Neural cell (in vitro differentiated cells): ENCODE measurements around the gene SLMAP. TPM values are rescaled to one million over a fixed set of nuclear protein-coding genes. Genes with fewer than 3 reads are reported as not detected.

ENCODE experiments used
- H2AFZ ChIP-seq: fragments of 200-600, 300-800 bp; sonication (generic), shearing (Covaris generic); 2 replicates; pipeline ENCODE4 v1.6.0; 2014; ENCODE audit warnings: low read depth, mild to moderate bottlenecking, antibody characterized with exemption, low read length, moderate library complexity
- H3F3A ChIP-seq: fragments of 200-600 bp; shearing (Covaris generic); 2 replicates; pipeline ENCODE4 v1.6.1; 2016; ENCODE audit warnings: mild to moderate bottlenecking, moderate library complexity, mixed read lengths, antibody characterized with exemption, low read length; ENCODE audit not compliant: insufficient read depth, poor library complexity, severe bottlenecking
- H3K27ac ChIP-seq: fragments of 200-600, 300-800 bp; sonication (generic), shearing (Covaris generic); 2 replicates; pipeline ENCODE4 v1.5.1; 2014; ENCODE audit warnings: mild to moderate bottlenecking, low read length, moderate library complexity
- H3K27me3 ChIP-seq: fragments of 300-800, 200-600 bp; sonication (generic), shearing (Covaris generic); 2 replicates; pipeline ENCODE4 v1.6.0; 2014; ENCODE audit warnings: mild to moderate bottlenecking, low read depth, low read length, moderate library complexity; ENCODE audit not compliant: insufficient read depth
- H3K36me3 ChIP-seq: fragments of 300-800, 200-600 bp; sonication (generic), shearing (Covaris generic); 2 replicates; pipeline ENCODE4 v1.5.1; 2014; ENCODE audit warnings: mild to moderate bottlenecking, antibody characterized with exemption, low read length, moderate library complexity; ENCODE audit not compliant: insufficient read depth
- H3K4me2 ChIP-seq: fragments of 300-800, 200-600 bp; sonication (generic), shearing (Covaris generic); 2 replicates; pipeline ENCODE4 v1.6.0; 2014; ENCODE audit warnings: mild to moderate bottlenecking, low read length
- H3K4me3 ChIP-seq: fragments of 300-800, 200-600 bp; sonication (generic), shearing (Covaris generic); 2 replicates; pipeline ENCODE4 v1.5.1; 2014; ENCODE audit warnings: mild to moderate bottlenecking, low read length, moderate library complexity
- H3K79me2 ChIP-seq: fragments of 200-600 bp; shearing (Covaris generic); replicated peaks from 2 replicates; pipeline ENCODE4 v1.6.0; 2014; ENCODE audit warnings: mild to moderate bottlenecking, low read length, moderate library complexity; ENCODE audit not compliant: insufficient read depth
- H3K9ac ChIP-seq: fragments of 300-800, 200-600 bp; sonication (generic), shearing (Covaris generic); 2 replicates; pipeline ENCODE4 v1.6.1; 2016; ENCODE audit warnings: mild to moderate bottlenecking, low read length, mixed read lengths
- H3K9me2 ChIP-seq: fragments of 200-600 bp; shearing (Covaris generic); 2 replicates; pipeline ENCODE4 v1.6.1; 2016; ENCODE audit warnings: mild to moderate bottlenecking, low read length, mixed read lengths; ENCODE audit not compliant: insufficient read depth
- H3K9me3 ChIP-seq: fragments of 200-600, 300-800 bp; sonication (generic), shearing (Covaris generic); 2 replicates; pipeline ENCODE4 v1.6.1; 2016; ENCODE audit warnings: mild to moderate bottlenecking, mixed run types, low read length, moderate library complexity, mixed read lengths
- H4K20me1 ChIP-seq: fragments of 200-600 bp; shearing (Covaris generic); 2 replicates; pipeline ENCODE4 v1.6.1; 2016; ENCODE audit warnings: mild to moderate bottlenecking, mixed run types; ENCODE audit not compliant: insufficient read depth
- EP300 ChIP-seq: fragments of 450-650 bp; conservative IDR thresholded peaks from 2 replicates; pipeline ENCODE4 v1.6.1; 2014; ENCODE audit warnings: antibody characterized with exemption, mild to moderate bottlenecking, moderate library complexity; ENCODE audit not compliant: poor library complexity, severe bottlenecking
- EZH2 ChIP-seq: fragments of 200-600, 300-800 bp; shearing (Covaris generic), sonication (generic); IDR thresholded peaks from 2 replicates; pipeline ENCODE4 v1.6.1; 2014; ENCODE audit warnings: antibody characterized with exemption, low read length, borderline replicate concordance, mild to moderate bottlenecking; ENCODE audit not compliant: insufficient read depth, poor library complexity, severe bottlenecking
- MXI1 ChIP-seq: fragments of 450-650 bp; conservative IDR thresholded peaks from 2 replicates; pipeline ENCODE4 v1.6.1; 2014; ENCODE audit warnings: antibody characterized with exemption, mild to moderate bottlenecking; ENCODE audit not compliant: poor library complexity, severe bottlenecking
- POLR2AphosphoS5 ChIP-seq: IDR thresholded peaks from 2 replicates; pipeline ENCODE4 v1.6.1; 2012
- RAD21 ChIP-seq: fragments of 450-650 bp; conservative IDR thresholded peaks from 2 replicates; pipeline ENCODE4 v1.6.1; 2014; ENCODE audit warnings: antibody characterized with exemption, mild to moderate bottlenecking, moderate library complexity
- SMC3 ChIP-seq: fragments of 450-650 bp; conservative IDR thresholded peaks from 2 replicates; pipeline ENCODE4 v1.6.1; 2014; ENCODE audit warnings: antibody characterized with exemption, mild to moderate bottlenecking, moderate library complexity; ENCODE audit not compliant: poor library complexity
- TAF1 ChIP-seq: IDR thresholded peaks from 2 replicates; pipeline ENCODE4 v1.6.1; 2012; ENCODE audit warnings: low read depth
- polyA plus RNA-seq: library from polyadenylated mRNA; depleted of rRNA; stranded (reverse); fragments of >200 nt; gene quantifications from 2 replicates; pipeline ENCODE4 v1.2.3, GENCODE V29; 2014
- TF ChIP-seq, protein P1 (sequence below): fragments of 450-650 bp; IDR thresholded peaks from 2 replicates; pipeline ENCODE4 v1.5.1; 2014; ENCODE audit warnings: antibody characterized with exemption, mild to moderate bottlenecking, moderate library complexity; ENCODE audit not compliant: poor library complexity, severe bottlenecking
- TF ChIP-seq, protein P2 (sequence below): IDR thresholded peaks from 2 replicates; pipeline ENCODE4 v1.6.1; 2012; ENCODE audit warnings: borderline replicate concordance

SLMAP gene
- polyA plus RNA-seq, 1 donor from 2014 or later: 42.1 TPM

DNA sequence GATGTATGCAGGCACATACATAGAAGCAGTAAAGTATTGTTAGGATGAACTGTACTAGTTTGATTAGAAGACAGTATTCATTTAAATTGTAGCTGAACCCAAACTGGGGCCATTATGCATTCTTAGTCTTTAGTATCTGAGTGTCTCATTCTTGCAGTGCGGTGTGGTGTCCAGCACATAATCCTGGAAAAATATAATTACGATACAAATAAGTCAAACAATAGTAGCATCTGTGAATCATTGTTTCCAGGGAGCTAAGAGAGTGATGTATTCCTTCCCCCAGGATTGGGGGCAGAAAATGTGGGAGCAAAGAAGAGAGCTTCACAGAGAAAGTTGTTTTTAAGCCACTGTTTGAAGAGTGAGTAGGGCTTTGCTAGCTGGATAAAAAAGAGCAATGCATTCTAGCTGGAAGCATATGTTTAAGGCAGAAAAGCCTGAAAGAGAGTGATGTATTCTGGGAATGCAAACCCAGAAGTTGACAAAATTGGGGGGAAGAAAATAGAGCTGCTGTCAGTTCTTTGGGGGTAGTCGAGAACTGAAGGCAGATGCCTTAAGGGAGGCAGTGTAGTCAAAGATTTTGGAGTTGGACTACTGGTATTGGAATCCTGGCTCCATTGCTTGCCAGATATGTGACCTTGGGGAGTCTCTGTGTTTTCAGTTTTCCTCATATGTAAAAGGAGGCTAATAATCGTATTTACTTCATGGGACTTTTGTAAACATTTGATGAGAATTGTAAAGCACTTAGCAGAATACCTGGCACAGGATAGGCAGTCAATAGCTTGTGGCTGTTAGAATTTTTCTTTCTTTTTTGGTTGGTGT lies 14.1 kb downstream of the SLMAP start:
- H3K79me2 ChIP-seq: peaks cover 12% of the 10 kb centered on the region
- H3K27ac ChIP-seq: no peak overlapping the region
- TF ChIP-seq EZH2 (no peak), POLR2AphosphoS5 (no peak)
- no peaks in the 10 kb centered on the region for H3K9me3 ChIP-seq
- no peaks in the 10 kb centered on the region for H3K9me2 ChIP-seq
- H3K36me3 ChIP-seq: no peaks in the 10 kb centered on the region
- H3K27me3 ChIP-seq: no peaks in the 10 kb centered on the region
- no peak overlapping the region for H3K4me3 ChIP-seq
- H3F3A ChIP-seq: no peaks in the 10 kb centered on the region
- no peak overlapping the region for H3K9ac ChIP-seq
- no peak overlapping the region for H3K4me2 ChIP-seq
- H2AFZ ChIP-seq: no peak overlapping the region
- H4K20me1 ChIP-seq: no peaks in the 10 kb centered on the region

DNA sequence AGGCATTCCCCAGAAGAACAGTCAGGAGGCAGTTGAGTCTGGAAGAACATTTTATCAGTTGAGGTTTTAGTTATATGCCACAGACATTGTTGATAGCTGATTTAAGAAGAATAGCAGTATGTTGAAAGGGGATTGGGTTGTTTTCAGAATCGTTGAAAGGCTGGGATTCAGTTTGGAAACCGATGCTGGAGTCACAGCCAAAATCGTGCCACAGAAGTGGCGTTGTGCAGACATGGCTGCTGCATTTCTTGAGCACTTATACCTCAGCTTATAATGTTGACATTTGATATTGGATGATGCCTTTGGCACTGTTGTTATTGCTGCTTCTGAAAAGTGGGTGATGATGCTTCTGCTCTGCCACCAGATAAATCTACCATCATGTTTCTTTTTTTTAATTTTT lies 16.1 kb downstream of the SLMAP start:
- Histone ChIP-seq H3K9ac (no peak overlapping the region), H3K36me3 (no peaks in the 10 kb centered on the region), H3F3A (no peaks in the 10 kb centered on the region), H3K4me2 (no peak overlapping the region), H2AFZ (no peak overlapping the region), H3K79me2 (peaks cover 11% of the 10 kb centered on the region), H3K9me2 (no peaks in the 10 kb centered on the region), H3K9me3 (no peaks in the 10 kb centered on the region), H4K20me1 (no peaks in the 10 kb centered on the region), H3K27me3 (no peaks in the 10 kb centered on the region), H3K27ac (no peak overlapping the region), H3K4me3 (no peak overlapping the region)
- TF ChIP-seq, protein P1, sequence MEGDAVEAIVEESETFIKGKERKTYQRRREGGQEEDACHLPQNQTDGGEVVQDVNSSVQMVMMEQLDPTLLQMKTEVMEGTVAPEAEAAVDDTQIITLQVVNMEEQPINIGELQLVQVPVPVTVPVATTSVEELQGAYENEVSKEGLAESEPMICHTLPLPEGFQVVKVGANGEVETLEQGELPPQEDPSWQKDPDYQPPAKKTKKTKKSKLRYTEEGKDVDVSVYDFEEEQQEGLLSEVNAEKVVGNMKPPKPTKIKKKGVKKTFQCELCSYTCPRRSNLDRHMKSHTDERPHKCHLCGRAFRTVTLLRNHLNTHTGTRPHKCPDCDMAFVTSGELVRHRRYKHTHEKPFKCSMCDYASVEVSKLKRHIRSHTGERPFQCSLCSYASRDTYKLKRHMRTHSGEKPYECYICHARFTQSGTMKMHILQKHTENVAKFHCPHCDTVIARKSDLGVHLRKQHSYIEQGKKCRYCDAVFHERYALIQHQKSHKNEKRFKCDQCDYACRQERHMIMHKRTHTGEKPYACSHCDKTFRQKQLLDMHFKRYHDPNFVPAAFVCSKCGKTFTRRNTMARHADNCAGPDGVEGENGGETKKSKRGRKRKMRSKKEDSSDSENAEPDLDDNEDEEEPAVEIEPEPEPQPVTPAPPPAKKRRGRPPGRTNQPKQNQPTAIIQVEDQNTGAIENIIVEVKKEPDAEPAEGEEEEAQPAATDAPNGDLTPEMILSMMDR: no peak
- TF ChIP-seq TAF1 (no peak), RAD21 (no peak)

DNA sequence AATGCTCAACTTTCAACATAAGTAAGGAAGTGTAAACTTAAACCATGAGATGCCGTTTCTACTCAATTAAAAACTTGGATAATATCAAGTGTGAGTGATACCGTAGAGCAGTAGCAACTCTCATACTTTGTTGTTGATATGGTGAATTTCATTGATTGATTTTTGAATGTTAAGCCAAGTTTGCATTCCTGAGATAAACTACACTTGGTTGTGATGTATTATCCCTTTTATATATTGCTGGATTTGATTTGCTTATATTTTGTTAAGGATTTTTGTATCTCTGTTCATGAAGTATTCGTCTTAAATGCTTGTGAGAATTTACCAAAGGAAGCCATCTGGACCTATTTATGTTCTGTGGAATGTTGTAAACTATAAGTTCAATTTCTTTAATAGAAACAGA lies 21.7 kb downstream of the SLMAP start:
- no peaks in the 10 kb centered on the region for H3K36me3 ChIP-seq
- no peaks in the 10 kb centered on the region for H3K9me2 ChIP-seq
- no peak overlapping the region for H3K27ac ChIP-seq
- H3K9me3 ChIP-seq: no peaks in the 10 kb centered on the region
- H3K4me3 ChIP-seq: no peak overlapping the region
- no peaks in the 10 kb centered on the region for H3K27me3 ChIP-seq
- TF ChIP-seq, protein P2, sequence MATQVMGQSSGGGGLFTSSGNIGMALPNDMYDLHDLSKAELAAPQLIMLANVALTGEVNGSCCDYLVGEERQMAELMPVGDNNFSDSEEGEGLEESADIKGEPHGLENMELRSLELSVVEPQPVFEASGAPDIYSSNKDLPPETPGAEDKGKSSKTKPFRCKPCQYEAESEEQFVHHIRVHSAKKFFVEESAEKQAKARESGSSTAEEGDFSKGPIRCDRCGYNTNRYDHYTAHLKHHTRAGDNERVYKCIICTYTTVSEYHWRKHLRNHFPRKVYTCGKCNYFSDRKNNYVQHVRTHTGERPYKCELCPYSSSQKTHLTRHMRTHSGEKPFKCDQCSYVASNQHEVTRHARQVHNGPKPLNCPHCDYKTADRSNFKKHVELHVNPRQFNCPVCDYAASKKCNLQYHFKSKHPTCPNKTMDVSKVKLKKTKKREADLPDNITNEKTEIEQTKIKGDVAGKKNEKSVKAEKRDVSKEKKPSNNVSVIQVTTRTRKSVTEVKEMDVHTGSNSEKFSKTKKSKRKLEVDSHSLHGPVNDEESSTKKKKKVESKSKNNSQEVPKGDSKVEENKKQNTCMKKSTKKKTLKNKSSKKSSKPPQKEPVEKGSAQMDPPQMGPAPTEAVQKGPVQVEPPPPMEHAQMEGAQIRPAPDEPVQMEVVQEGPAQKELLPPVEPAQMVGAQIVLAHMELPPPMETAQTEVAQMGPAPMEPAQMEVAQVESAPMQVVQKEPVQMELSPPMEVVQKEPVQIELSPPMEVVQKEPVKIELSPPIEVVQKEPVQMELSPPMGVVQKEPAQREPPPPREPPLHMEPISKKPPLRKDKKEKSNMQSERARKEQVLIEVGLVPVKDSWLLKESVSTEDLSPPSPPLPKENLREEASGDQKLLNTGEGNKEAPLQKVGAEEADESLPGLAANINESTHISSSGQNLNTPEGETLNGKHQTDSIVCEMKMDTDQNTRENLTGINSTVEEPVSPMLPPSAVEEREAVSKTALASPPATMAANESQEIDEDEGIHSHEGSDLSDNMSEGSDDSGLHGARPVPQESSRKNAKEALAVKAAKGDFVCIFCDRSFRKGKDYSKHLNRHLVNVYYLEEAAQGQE: no peak
- TF ChIP-seq EP300 (no peak), SMC3 (no peak), POLR2AphosphoS5 (no peak), MXI1 (no peak), TAF1 (no peak), EZH2 (no peak), RAD21 (no peak)
- TF ChIP-seq, protein P1: no peak
- no peak overlapping the region for H2AFZ ChIP-seq
- peaks cover 20% of the 10 kb centered on the region for H3K79me2 ChIP-seq
- no peak overlapping the region for H3K4me2 ChIP-seq
- H3K9ac ChIP-seq: no peak overlapping the region
- H4K20me1 ChIP-seq: no peaks in the 10 kb centered on the region
- H3F3A ChIP-seq: no peaks in the 10 kb centered on the region
